IPS-20b (cell line): ENCODE results near the gene BCLAF1.

Source experiments
- H3K27ac ChIP-seq: one replicate; pipeline ENCODE4 v1.5.1; 2013; ENCODE audit warnings: low read length
- H3K27me3 ChIP-seq: 2 replicates; pipeline ENCODE4 v1.6.1; 2013; ENCODE audit warnings: mild to moderate bottlenecking, low read length, inconsistent platforms; ENCODE audit not compliant: insufficient read depth
- H3K36me3 ChIP-seq: 2 replicates; pipeline ENCODE4 v1.6.1; 2013; ENCODE audit warnings: low read depth, mild to moderate bottlenecking, inconsistent platforms, low read length, moderate library complexity; ENCODE audit not compliant: insufficient read depth
- H3K4me1 ChIP-seq: 2 replicates; pipeline ENCODE4 v1.6.1; 2013; ENCODE audit warnings: mild to moderate bottlenecking, control low read depth, inconsistent platforms, low read length, moderate library complexity; ENCODE audit not compliant: insufficient read depth
- H3K4me3 ChIP-seq: 2 replicates; pipeline ENCODE4 v1.5.1; 2013; ENCODE audit warnings: mild to moderate bottlenecking, low read length, inconsistent platforms
- H3K9ac ChIP-seq: 2 replicates; pipeline ENCODE4 v1.6.1; 2013; ENCODE audit warnings: low read depth, mild to moderate bottlenecking, inconsistent platforms, low read length, moderate library complexity
- H3K9me3 ChIP-seq: 2 replicates; pipeline ENCODE4 v1.6.1; 2013; ENCODE audit warnings: mild to moderate bottlenecking, low read depth, low read length, inconsistent platforms; ENCODE audit not compliant: insufficient read depth

BCLAF1 gene

GRCh38 chr6:136262940-136263339, 26.7 kb downstream of the BCLAF1 start:
- no peak overlapping the region for H3K9ac ChIP-seq
- peaks cover 100% of the 10 kb centered on the region for H3K36me3 ChIP-seq
- no peak overlapping the region for H3K27ac ChIP-seq

GRCh38 chr6:136254851-136255466, 34.7 kb downstream of the BCLAF1 start:
- no peak overlapping the region for H3K27ac ChIP-seq
- no peaks in the 10 kb centered on the region for H3K4me1 ChIP-seq
- no peak overlapping the region for H3K4me3 ChIP-seq
- no peaks in the 10 kb centered on the region for H3K27me3 ChIP-seq
- peaks cover 34% of the 10 kb centered on the region for H3K36me3 ChIP-seq
- H3K9me3 ChIP-seq = no peaks in the 10 kb centered on the region
- no peak overlapping the region for H3K9ac ChIP-seq

More at GRCh38 chr6:136262940-136263339, 26.7 kb downstream of the BCLAF1 start:
- Histone ChIP-seq H3K27me3 (no peaks in the 10 kb centered on the region), H3K9me3 (no peaks in the 10 kb centered on the region), H3K4me1 (no peaks in the 10 kb centered on the region), H3K4me3 (no peak overlapping the region)

- H3K4me3 ChIP-seq = no peak overlapping the region
- no peaks in the 10 kb centered on the region for H3K4me1 ChIP-seq
- H3K9ac ChIP-seq = no peak overlapping the region
- no peak overlapping the region for H3K27ac ChIP-seq
- peaks cover 22% of the 10 kb centered on the region for H3K36me3 ChIP-seq
- no peaks in the 10 kb centered on the region for H3K9me3 ChIP-seq
- no peaks in the 10 kb centered on the region for H3K27me3 ChIP-seq
Observed at GRCh38 chr6:136253734-136254133, 35.9 kb downstream of the BCLAF1 start.

GRCh38 chr6:136252441-136252840, 37.2 kb downstream of the BCLAF1 start:
- peaks cover 9% of the 10 kb centered on the region for H3K36me3 ChIP-seq
- H3K4me1 ChIP-seq = no peaks in the 10 kb centered on the region
- no peak overlapping the region for H3K4me3 ChIP-seq
- no peaks in the 10 kb centered on the region for H3K27me3 ChIP-seq
- H3K9ac ChIP-seq = no peak overlapping the region
- H3K27ac ChIP-seq = no peak overlapping the region
- H3K9me3 ChIP-seq = no peaks in the 10 kb centered on the region

GRCh38 chr6:136251394-136251793, 38.3 kb downstream of the BCLAF1 start:
- Histone ChIP-seq H3K4me3 (peak overlapping the region; percentile 82), H3K36me3 (no peaks in the 10 kb centered on the region), H3K4me1 (no peaks in the 10 kb centered on the region), H3K27me3 (no peaks in the 10 kb centered on the region), H3K9ac (no peak overlapping the region), H3K9me3 (no peaks in the 10 kb centered on the region), H3K27ac (no peak overlapping the region)

GRCh38 chr6:136250686-136251008, 39.0 kb downstream of the BCLAF1 start:
- Histone ChIP-seq H3K36me3 (no peaks in the 10 kb centered on the region), H3K27me3 (no peaks in the 10 kb centered on the region), H3K9me3 (no peaks in the 10 kb centered on the region), H3K9ac (peak overlapping the region; percentile 80), H3K27ac (no peak overlapping the region), H3K4me1 (no peaks in the 10 kb centered on the region), H3K4me3 (peak overlapping the region; percentile 82)

GRCh38 chr6:136249811-136250685, 39.6 kb downstream of the BCLAF1 start, which contains the start of gene MTFR2:
MTFR2 (minus strand) TSS chr6:136250311; CDS start chr6:136249099, 1,212 bp downstream.
- H3K9ac ChIP-seq = peak within 1 kb of the TSS; percentile 80
- H3K9me3 ChIP-seq = no peaks in the 10 kb centered on the region
- H3K27me3 ChIP-seq = no peaks in the 10 kb centered on the region
- no peaks in the 10 kb centered on the region for H3K36me3 ChIP-seq
- no peaks in the 10 kb centered on the region for H3K4me1 ChIP-seq
- no peak within 1 kb of the TSS for H3K27ac ChIP-seq
- H3K4me3 ChIP-seq = peak within 1 kb of the TSS; percentile 82

GRCh38 chr6:136249336-136249735, 40.3 kb downstream of the BCLAF1 start:
- Histone ChIP-seq H3K4me3 (peak overlapping the region; percentile 82), H3K27me3 (no peaks in the 10 kb centered on the region), H3K36me3 (peaks cover 3% of the 10 kb centered on the region; the same call in 1 of the 2 replicates), H3K9ac (peak overlapping the region; percentile 70; the same call in 1 of the 2 replicates), H3K4me1 (no peaks in the 10 kb centered on the region), H3K27ac (no peak overlapping the region), H3K9me3 (no peaks in the 10 kb centered on the region)

GRCh38 chr6:136244061-136244616, 45.5 kb downstream of the BCLAF1 start:
- no peaks in the 10 kb centered on the region for H3K4me1 ChIP-seq
- peaks cover 33% of the 10 kb centered on the region for H3K36me3 ChIP-seq
- no peak overlapping the region for H3K4me3 ChIP-seq
- no peak overlapping the region for H3K9ac ChIP-seq
- H3K27me3 ChIP-seq = no peaks in the 10 kb centered on the region
- H3K9me3 ChIP-seq = no peaks in the 10 kb centered on the region
- H3K27ac ChIP-seq = no peak overlapping the region

GRCh38 chr6:136236466-136237293, 53.0 kb downstream of the BCLAF1 start:
- Histone ChIP-seq H3K4me1 (no peaks in the 10 kb centered on the region), H3K4me3 (no peak overlapping the region), H3K9ac (no peak overlapping the region), H3K27ac (no peak overlapping the region), H3K27me3 (no peaks in the 10 kb centered on the region), H3K9me3 (no peaks in the 10 kb centered on the region), H3K36me3 (peaks cover 24% of the 10 kb centered on the region)

GRCh38 chr6:136235233-136235564, 54.4 kb downstream of the BCLAF1 start:
- Histone ChIP-seq H3K9ac (no peak overlapping the region), H3K4me3 (no peak overlapping the region), H3K9me3 (no peaks in the 10 kb centered on the region), H3K27me3 (no peaks in the 10 kb centered on the region), H3K4me1 (no peaks in the 10 kb centered on the region), H3K36me3 (peaks cover 18% of the 10 kb centered on the region), H3K27ac (no peak overlapping the region)
